H9 (cell line): ENCODE measurements around the gene BRI3. TPM values are rescaled to one million over a fixed set of nuclear protein-coding genes. Genes with fewer than 3 reads are reported as not detected.
A peak's percentile ranks its signal among the peaks of the same experiment; 100 is the strongest.

Source experiments
- DNase-seq: peaks from one replicate; pipeline ENCODE4 v3.0.0-alpha.2; 2017
- H2AFZ ChIP-seq: one replicate; pipeline ENCODE4 v1.6.1; 2013; ENCODE audit warnings: mild to moderate bottlenecking, low read length, control low read depth, moderate library complexity
- H2AK5ac ChIP-seq: 2 replicates; pipeline ENCODE4 v1.6.1; 2013; ENCODE audit warnings: low read length, control low read depth, mixed read lengths; ENCODE audit not compliant: insufficient read length
- H2BK120ac ChIP-seq: one replicate; pipeline ENCODE4 v1.6.1; 2013; ENCODE audit warnings: low read depth, mild to moderate bottlenecking, low read length, control low read depth, inconsistent platforms; ENCODE audit not compliant: poor library complexity, severe bottlenecking
- H2BK12ac ChIP-seq: 2 replicates; pipeline ENCODE4 v1.6.1; 2013; ENCODE audit warnings: low read length, control low read depth, mixed read lengths, low read depth; ENCODE audit not compliant: insufficient read length
- H2BK15ac ChIP-seq: 2 replicates; pipeline ENCODE4 v1.6.1; 2013; ENCODE audit warnings: low read depth, low read length, control low read depth
- H2BK20ac ChIP-seq: one replicate; pipeline ENCODE4 v1.6.1; 2013; ENCODE audit warnings: low read depth, mild to moderate bottlenecking, low read length, control low read depth, inconsistent platforms; ENCODE audit not compliant: poor library complexity, severe bottlenecking
- H2BK5ac ChIP-seq: 2 replicates; pipeline ENCODE4 v1.6.1; 2013; ENCODE audit warnings: low read length, control low read depth, mixed read lengths; ENCODE audit not compliant: insufficient read length
- H3K14ac ChIP-seq: 2 replicates; pipeline ENCODE4 v1.6.1; 2013; ENCODE audit warnings: low read length, control low read depth; ENCODE audit not compliant: insufficient read depth
- H3K18ac ChIP-seq: 2 replicates; pipeline ENCODE4 v1.6.1; 2013; ENCODE audit warnings: low read depth, mild to moderate bottlenecking, mixed read lengths, low read length, control low read depth; ENCODE audit not compliant: insufficient read length
- H3K23ac ChIP-seq: 2 replicates; pipeline ENCODE4 v1.6.1; 2013; ENCODE audit warnings: low read length, control low read depth, mixed read lengths, low read depth; ENCODE audit not compliant: insufficient read length
- H3K23me2 ChIP-seq: 2 replicates; pipeline ENCODE4 v1.6.1; 2013; ENCODE audit warnings: low read depth, mild to moderate bottlenecking, mixed read lengths, low read length, control low read depth; ENCODE audit not compliant: insufficient read length, poor library complexity, severe bottlenecking
- H3K27ac ChIP-seq: 2 replicates; pipeline ENCODE4 v1.5.1; 2013; ENCODE audit warnings: low read length, control low read depth, mixed read lengths, low read depth; ENCODE audit not compliant: insufficient read length
- H3K27me3 ChIP-seq: 2 replicates; pipeline ENCODE4 v1.6.1; 2013; ENCODE audit warnings: low read length, control low read depth, inconsistent platforms; ENCODE audit not compliant: insufficient read depth
- H3K4ac ChIP-seq: 2 replicates; pipeline ENCODE4 v1.6.1; 2013; ENCODE audit warnings: low read depth, mild to moderate bottlenecking, control low read depth, inconsistent platforms, low read length, moderate library complexity
- H3K4me1 ChIP-seq: 2 replicates; pipeline ENCODE4 v1.6.1; 2013; ENCODE audit warnings: low read length, control low read depth, inconsistent platforms; ENCODE audit not compliant: insufficient read depth
- H3K4me2 ChIP-seq: 2 replicates; pipeline ENCODE4 v1.6.1; 2013; ENCODE audit warnings: low read length, control low read depth, mixed read lengths; ENCODE audit not compliant: insufficient read length, insufficient read depth
- H3K56ac ChIP-seq: 2 replicates; pipeline ENCODE4 v1.6.1; 2013; ENCODE audit warnings: low read depth, mild to moderate bottlenecking, mixed read lengths, low read length, control low read depth; ENCODE audit not compliant: insufficient read length
- H3K79me1 ChIP-seq: 2 replicates; pipeline ENCODE4 v1.6.1; 2013; ENCODE audit warnings: low read depth, mild to moderate bottlenecking, moderate library complexity, low read length, control low read depth, inconsistent platforms; ENCODE audit not compliant: insufficient read depth, poor library complexity, severe bottlenecking
- H3K79me2 ChIP-seq: 2 replicates; pipeline ENCODE4 v1.6.1; 2013; ENCODE audit warnings: low read length, control low read depth, inconsistent platforms; ENCODE audit not compliant: insufficient read depth
- H3K9ac ChIP-seq: 2 replicates; pipeline ENCODE4 v1.6.1; 2013; ENCODE audit warnings: low read length, control low read depth, mixed read lengths; ENCODE audit not compliant: insufficient read length; ENCODE audit errors: extremely low read depth
- H3K9me3 ChIP-seq: one replicate; pipeline ENCODE4 v1.6.1; 2013; ENCODE audit warnings: low read depth, low read length, inconsistent platforms; ENCODE audit not compliant: control insufficient read depth
- H3T11ph ChIP-seq: one replicate; pipeline ENCODE4 v1.6.1; 2013; ENCODE audit warnings: mild to moderate bottlenecking, low read length, control low read depth, inconsistent platforms
- H4K20me1 ChIP-seq: one replicate; pipeline ENCODE4 v1.6.1; 2013; ENCODE audit not compliant: control insufficient read depth, insufficient read length, insufficient read depth
- H4K5ac ChIP-seq: 2 replicates; pipeline ENCODE4 v1.6.1; 2013; ENCODE audit warnings: low read depth, mild to moderate bottlenecking, mixed read lengths, low read length, control low read depth; ENCODE audit not compliant: insufficient read length
- H4K8ac ChIP-seq: replicated peaks from 2 replicates; pipeline ENCODE4 v1.6.1; 2013; ENCODE audit warnings: low read length, control low read depth, mixed read lengths, low read depth; ENCODE audit not compliant: insufficient read length
- H4K91ac ChIP-seq: 2 replicates; pipeline ENCODE4 v1.6.1; 2013; ENCODE audit warnings: low read depth, mild to moderate bottlenecking, moderate library complexity, mixed read lengths, low read length, control low read depth; ENCODE audit not compliant: insufficient read length
- H3K27ac Mint-ChIP-seq, 3 experiments: 2 replicates in 2 of 3; 3 replicates in 1 of 3; pipeline ENCODE4 v1.8.0; 2020 to 2021; ENCODE audit warnings: mixed read lengths in 3 of 3, mild to moderate bottlenecking in 1 of 3, moderate library complexity in 1 of 3
- H3K27me3 Mint-ChIP-seq: 2 replicates; pipeline ENCODE4 v1.8.0; 2021; ENCODE audit warnings: low read depth, mild to moderate bottlenecking, moderate library complexity, mixed read lengths
- H3K36me3 Mint-ChIP-seq, 3 experiments: 2 replicates in 2 of 3; 3 replicates in 1 of 3; pipeline ENCODE4 v1.8.0; 2020 to 2021; ENCODE audit warnings: low read depth in 3 of 3, mixed read lengths in 3 of 3; ENCODE audit not compliant: insufficient read depth in 1 of 3
- H3K4me1 Mint-ChIP-seq, 2 experiments: 2 replicates each; pipeline ENCODE4 v1.8.0; 2020; ENCODE audit warnings: mixed read lengths in 2 of 2
- H3K4me3 Mint-ChIP-seq, 2 experiments: 2 replicates in 1 of 2; 3 replicates in 1 of 2; pipeline ENCODE4 v1.8.0; 2020 to 2021; ENCODE audit warnings: mild to moderate bottlenecking in 2 of 2, mixed read lengths in 2 of 2, moderate library complexity in 1 of 2
- H3K9me3 Mint-ChIP-seq, 2 experiments: 2 replicates in 1 of 2; 3 replicates in 1 of 2; pipeline ENCODE4 v1.8.0; 2020; ENCODE audit warnings: mild to moderate bottlenecking in 2 of 2, mixed read lengths in 2 of 2, moderate library complexity in 1 of 2
- CTCF ChIP-seq: fragments of 200-600 bp; sonication (generic); conservative IDR thresholded peaks from 3 replicates; pipeline ENCODE4 v1.8.0; 2021; ENCODE audit warnings: antibody characterized with exemption, mild to moderate bottlenecking
- WGBS: extraction: QIAGEN DNeasy Blood & Tissue Kit; methylation state at CpG from one replicate; pipeline ENCODE4 v1.1.7; 2013; ENCODE audit warnings: missing lambda C conversion rate, low lambda C conversion rate, mixed read lengths; ENCODE audit not compliant: insufficient read length; ENCODE audit errors: extremely low coverage; 5-methylcytosine and 5-hydroxymethylcytosine counted together
- total RNA-seq: library from RNA; stranded (reverse); gene quantifications from 2 replicates; pipeline ENCODE4 v1.2.1, GENCODE V29; 2021

Gene BRI3
- total RNA-seq, 1 experiment from 2014 or later: 102 TPM

DNA sequence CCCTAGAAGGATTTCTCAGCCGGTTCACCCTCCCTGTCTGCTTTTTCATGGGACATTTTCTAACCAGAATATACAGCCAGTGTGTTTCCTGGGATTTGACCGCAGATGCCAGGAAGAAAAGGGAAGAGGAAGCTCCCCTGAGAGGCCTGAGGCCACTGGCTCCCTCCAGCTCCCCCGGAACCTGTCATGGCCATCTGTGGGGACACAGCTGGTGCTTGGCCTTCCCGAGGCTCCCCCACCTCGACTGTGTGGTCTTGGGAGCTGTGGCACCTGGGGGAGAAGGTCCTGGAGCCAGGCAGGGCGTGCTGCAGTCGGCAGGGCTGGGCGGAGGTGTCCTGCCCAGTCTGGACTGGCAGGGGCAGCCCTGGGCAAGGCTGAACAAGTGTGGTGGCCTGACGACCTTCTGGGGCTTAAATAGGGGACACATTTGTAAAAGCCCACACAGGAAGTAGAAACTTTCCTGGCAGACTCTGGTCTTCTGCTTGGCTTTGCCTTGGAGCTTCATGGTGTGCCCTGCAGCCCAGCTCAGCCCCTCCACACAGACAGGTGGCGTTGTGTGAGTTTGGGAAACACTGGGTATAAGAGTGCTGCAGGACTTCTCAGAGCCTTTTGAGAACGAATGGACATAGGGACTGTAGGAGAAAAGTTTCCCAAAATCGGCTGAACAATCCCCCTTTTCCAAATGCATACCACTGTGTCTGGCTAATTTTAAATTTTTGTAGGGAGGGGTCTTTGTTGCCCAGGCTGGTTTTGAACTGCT, 6.8 kb downstream of the BRI3 start:
- Histone ChIP-seq H2AFZ (no peak overlapping the region), H3K4me1 (no peaks in the 10 kb centered on the region; the same call in 1 of the 2 replicates), H3K23ac (no peak overlapping the region), H3K9me3 (no peaks in the 10 kb centered on the region), H3K27ac (no peak overlapping the region), H3K27me3 (no peaks in the 10 kb centered on the region), H3K14ac (no peak overlapping the region), H2BK15ac (no peak overlapping the region), H4K5ac (no peak overlapping the region), H3K79me1 (peaks cover 6% of the 10 kb centered on the region), H2BK12ac (no peak overlapping the region), H2AK5ac (no peak overlapping the region), H4K20me1 (no peaks in the 10 kb centered on the region), H2BK5ac (no peak overlapping the region), H3K4ac (no peak overlapping the region), H3K4me2 (no peak overlapping the region), H3K23me2 (no peaks in the 10 kb centered on the region), H3K9ac (no peak overlapping the region), H3K56ac (no peak overlapping the region), H3K18ac (no peak overlapping the region), H4K8ac (no peak overlapping the region), H4K91ac (no peak overlapping the region), H2BK20ac (no peak overlapping the region), H3T11ph (no peak overlapping the region), H3K79me2 (peaks cover 2% of the 10 kb centered on the region; the same call in 1 of the 2 replicates), H2BK120ac (no peak overlapping the region)
- no peaks in the 10 kb centered on the region for H3K27me3 Mint-ChIP-seq
- no peaks in the 10 kb centered on the region for H3K9me3 Mint-ChIP-seq
- H3K27ac Mint-ChIP-seq: peak overlapping the region in 2 of 3 experiments; percentile 55 to 64; a peak in 2 of 7 replicates
- H3K36me3 Mint-ChIP-seq: peaks cover 5 to 38% (median 29%) of the 10 kb centered on the region in 3 experiments
- peak overlapping the region in 1 of 2 experiments; percentile 59; a peak in 1 of 5 replicates for H3K4me3 Mint-ChIP-seq
- DNase-seq: no peak
- no CpG with 5 or more reads among the region's 12 CpGs for WGBS
- H3K4me1 Mint-ChIP-seq: peaks cover 23 to 35% of the 10 kb centered on the region in 2 experiments
- TF ChIP-seq CTCF: no peak
